ENCODE data around the gene FAAP20.

FAAP20 gene

GRCh38 chr1:2226525-2227345, 32.2 kb upstream of the FAAP20 start:
- peak overlapping the region; percentile 78; the same call in 1 of the 2 replicates for H3K4me3 ChIP-seq (ENCODE audit: low read length)

GRCh38 chr1:2224631-2225428, 30.3 kb upstream of the FAAP20 start:
- no peak for TF ChIP-seq ZNF274 (IDR thresholded peaks at IDR 0.05; ENCODE audit: low read depth, low read length)
- H3K4me3 ChIP-seq (ENCODE audit: low read length), result no peak overlapping the region

More at GRCh38 chr1:2226525-2227345, 32.2 kb upstream of the FAAP20 start:
- no peak for TF ChIP-seq ZNF274 (IDR thresholded peaks at IDR 0.05; ENCODE audit: low read depth, low read length)

- TF ChIP-seq ZNF274 (IDR thresholded peaks at IDR 0.05; ENCODE audit: low read depth, low read length), result no peak
- H3K4me3 ChIP-seq (ENCODE audit: low read length), result no peak overlapping the region
Observed at GRCh38 chr1:2224170-2224584, 29.6 kb upstream of the FAAP20 start.

- H3K4me3 ChIP-seq (ENCODE audit: low read length), result no peak overlapping the region
- TF ChIP-seq ZNF274 (IDR thresholded peaks at IDR 0.05; ENCODE audit: low read depth, low read length), result no peak
Observed at GRCh38 chr1:2221271-2221670, 26.7 kb upstream of the FAAP20 start.

GRCh38 chr1:2216767-2217058, 22.1 kb upstream of the FAAP20 start:
- no peak for TF ChIP-seq ZNF274 (IDR thresholded peaks at IDR 0.05; ENCODE audit: low read depth, low read length)

GRCh38 chr1:2215909-2216766, 21.6 kb upstream of the FAAP20 start:
- TF ChIP-seq ZNF274 (IDR thresholded peaks at IDR 0.05; ENCODE audit: low read depth, low read length), result no peak
- no peak overlapping the region for H3K4me3 ChIP-seq (ENCODE audit: low read length)

More at GRCh38 chr1:2216767-2217058, 22.1 kb upstream of the FAAP20 start:
- H3K4me3 ChIP-seq (ENCODE audit: low read length), result no peak overlapping the region

GRCh38 chr1:2215329-2215728, 20.8 kb upstream of the FAAP20 start:
- TF ChIP-seq ZNF274 (IDR thresholded peaks at IDR 0.05; ENCODE audit: low read depth, low read length), result no peak
- no peak overlapping the region for H3K4me3 ChIP-seq (ENCODE audit: low read length)

- H3K4me3 ChIP-seq (ENCODE audit: low read length), result no peak overlapping the region
- no peak for TF ChIP-seq ZNF274 (IDR thresholded peaks at IDR 0.05; ENCODE audit: low read depth, low read length)
Observed at GRCh38 chr1:2214541-2215241, 20.1 kb upstream of the FAAP20 start.

GRCh38 chr1:2213576-2214505, 19.3 kb upstream of the FAAP20 start:
- H3K4me3 ChIP-seq (ENCODE audit: low read length), result no peak overlapping the region
- TF ChIP-seq ZNF274 (IDR thresholded peaks at IDR 0.05; ENCODE audit: low read depth, low read length), result no peak

- no peak overlapping the region for H3K4me3 ChIP-seq (ENCODE audit: low read length)
- no peak for TF ChIP-seq ZNF274 (IDR thresholded peaks at IDR 0.05; ENCODE audit: low read depth, low read length)
Observed at GRCh38 chr1:2212532-2213491, 18.2 kb upstream of the FAAP20 start.

- H3K4me3 ChIP-seq (ENCODE audit: low read length), result no peak overlapping the region
- TF ChIP-seq ZNF274 (IDR thresholded peaks at IDR 0.05; ENCODE audit: low read depth, low read length), result no peak
Observed at GRCh38 chr1:2212274-2212531, 17.6 kb upstream of the FAAP20 start.

GRCh38 chr1:2210786-2211185, 16.2 kb upstream of the FAAP20 start:
- TF ChIP-seq ZNF274 (IDR thresholded peaks at IDR 0.05; ENCODE audit: low read depth, low read length), result no peak

More at GRCh38 chr1:2210786-2211185, 16.2 kb upstream of the FAAP20 start:
- no peak overlapping the region for H3K4me3 ChIP-seq (ENCODE audit: low read length)

All from GM08714 (cell line).